Measurements from ENCODE around the gene BARX1. TPM values are rescaled to one million over a fixed set of nuclear protein-coding genes. Genes with fewer than 3 reads are reported as not detected.

Gene BARX1
- polyA plus RNA-seq, 1 donor from 2014 or later, result not detected

DNA sequence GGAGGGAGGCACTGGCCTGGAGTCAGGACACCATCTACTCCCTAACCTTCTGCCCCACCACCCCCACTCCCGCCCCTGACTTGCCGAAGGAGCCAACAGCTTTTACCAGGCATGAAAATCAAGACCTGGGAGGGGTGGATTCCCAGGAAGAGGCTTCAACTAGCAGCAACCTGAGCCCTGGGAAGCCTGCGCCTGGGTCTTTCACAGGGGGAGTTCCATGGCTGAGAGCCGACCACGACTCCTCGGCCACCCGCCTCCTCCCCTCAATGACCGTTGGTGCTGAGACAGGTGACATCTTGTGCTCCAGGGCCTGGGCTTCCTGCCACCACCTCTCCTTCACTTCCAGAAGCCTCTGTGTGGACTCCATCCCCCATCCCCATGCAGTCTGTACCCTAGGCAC lies 37.1 kb downstream of the BARX1 start:
- no peak overlapping the region for H3K4me3 ChIP-seq (ENCODE audit: low read length)
- no peaks in the 10 kb centered on the region for H3F3A ChIP-seq (ENCODE audit: insufficient read depth, low read length, poor library complexity, severe bottlenecking)
- no peak for TF ChIP-seq MXI1 (conservative IDR thresholded peaks at IDR 0.05; ENCODE audit: poor library complexity, severe bottlenecking)
- TF ChIP-seq, protein P1, sequence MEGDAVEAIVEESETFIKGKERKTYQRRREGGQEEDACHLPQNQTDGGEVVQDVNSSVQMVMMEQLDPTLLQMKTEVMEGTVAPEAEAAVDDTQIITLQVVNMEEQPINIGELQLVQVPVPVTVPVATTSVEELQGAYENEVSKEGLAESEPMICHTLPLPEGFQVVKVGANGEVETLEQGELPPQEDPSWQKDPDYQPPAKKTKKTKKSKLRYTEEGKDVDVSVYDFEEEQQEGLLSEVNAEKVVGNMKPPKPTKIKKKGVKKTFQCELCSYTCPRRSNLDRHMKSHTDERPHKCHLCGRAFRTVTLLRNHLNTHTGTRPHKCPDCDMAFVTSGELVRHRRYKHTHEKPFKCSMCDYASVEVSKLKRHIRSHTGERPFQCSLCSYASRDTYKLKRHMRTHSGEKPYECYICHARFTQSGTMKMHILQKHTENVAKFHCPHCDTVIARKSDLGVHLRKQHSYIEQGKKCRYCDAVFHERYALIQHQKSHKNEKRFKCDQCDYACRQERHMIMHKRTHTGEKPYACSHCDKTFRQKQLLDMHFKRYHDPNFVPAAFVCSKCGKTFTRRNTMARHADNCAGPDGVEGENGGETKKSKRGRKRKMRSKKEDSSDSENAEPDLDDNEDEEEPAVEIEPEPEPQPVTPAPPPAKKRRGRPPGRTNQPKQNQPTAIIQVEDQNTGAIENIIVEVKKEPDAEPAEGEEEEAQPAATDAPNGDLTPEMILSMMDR (IDR thresholded peaks at IDR 0.05; ENCODE audit: poor library complexity, severe bottlenecking), result no peak
- TF ChIP-seq EP300 (conservative IDR thresholded peaks at IDR 0.05; ENCODE audit: poor library complexity, severe bottlenecking), result no peak
- no peak for TF ChIP-seq SMC3 (conservative IDR thresholded peaks at IDR 0.05; ENCODE audit: poor library complexity)
- TF ChIP-seq TAF1 (IDR thresholded peaks at IDR 0.05; ENCODE audit: low read depth), result no peak
- no peak for TF ChIP-seq EZH2 (IDR thresholded peaks at IDR 0.05; ENCODE audit: borderline replicate concordance, insufficient read depth, low read length, poor library complexity, severe bottlenecking)
- TF ChIP-seq, protein P2, sequence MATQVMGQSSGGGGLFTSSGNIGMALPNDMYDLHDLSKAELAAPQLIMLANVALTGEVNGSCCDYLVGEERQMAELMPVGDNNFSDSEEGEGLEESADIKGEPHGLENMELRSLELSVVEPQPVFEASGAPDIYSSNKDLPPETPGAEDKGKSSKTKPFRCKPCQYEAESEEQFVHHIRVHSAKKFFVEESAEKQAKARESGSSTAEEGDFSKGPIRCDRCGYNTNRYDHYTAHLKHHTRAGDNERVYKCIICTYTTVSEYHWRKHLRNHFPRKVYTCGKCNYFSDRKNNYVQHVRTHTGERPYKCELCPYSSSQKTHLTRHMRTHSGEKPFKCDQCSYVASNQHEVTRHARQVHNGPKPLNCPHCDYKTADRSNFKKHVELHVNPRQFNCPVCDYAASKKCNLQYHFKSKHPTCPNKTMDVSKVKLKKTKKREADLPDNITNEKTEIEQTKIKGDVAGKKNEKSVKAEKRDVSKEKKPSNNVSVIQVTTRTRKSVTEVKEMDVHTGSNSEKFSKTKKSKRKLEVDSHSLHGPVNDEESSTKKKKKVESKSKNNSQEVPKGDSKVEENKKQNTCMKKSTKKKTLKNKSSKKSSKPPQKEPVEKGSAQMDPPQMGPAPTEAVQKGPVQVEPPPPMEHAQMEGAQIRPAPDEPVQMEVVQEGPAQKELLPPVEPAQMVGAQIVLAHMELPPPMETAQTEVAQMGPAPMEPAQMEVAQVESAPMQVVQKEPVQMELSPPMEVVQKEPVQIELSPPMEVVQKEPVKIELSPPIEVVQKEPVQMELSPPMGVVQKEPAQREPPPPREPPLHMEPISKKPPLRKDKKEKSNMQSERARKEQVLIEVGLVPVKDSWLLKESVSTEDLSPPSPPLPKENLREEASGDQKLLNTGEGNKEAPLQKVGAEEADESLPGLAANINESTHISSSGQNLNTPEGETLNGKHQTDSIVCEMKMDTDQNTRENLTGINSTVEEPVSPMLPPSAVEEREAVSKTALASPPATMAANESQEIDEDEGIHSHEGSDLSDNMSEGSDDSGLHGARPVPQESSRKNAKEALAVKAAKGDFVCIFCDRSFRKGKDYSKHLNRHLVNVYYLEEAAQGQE (IDR thresholded peaks at IDR 0.05; ENCODE audit: borderline replicate concordance), result no peak
- no peak for TF ChIP-seq RAD21 (conservative IDR thresholded peaks at IDR 0.05)
- no peak for TF ChIP-seq POLR2AphosphoS5 (IDR thresholded peaks at IDR 0.05)

DNA sequence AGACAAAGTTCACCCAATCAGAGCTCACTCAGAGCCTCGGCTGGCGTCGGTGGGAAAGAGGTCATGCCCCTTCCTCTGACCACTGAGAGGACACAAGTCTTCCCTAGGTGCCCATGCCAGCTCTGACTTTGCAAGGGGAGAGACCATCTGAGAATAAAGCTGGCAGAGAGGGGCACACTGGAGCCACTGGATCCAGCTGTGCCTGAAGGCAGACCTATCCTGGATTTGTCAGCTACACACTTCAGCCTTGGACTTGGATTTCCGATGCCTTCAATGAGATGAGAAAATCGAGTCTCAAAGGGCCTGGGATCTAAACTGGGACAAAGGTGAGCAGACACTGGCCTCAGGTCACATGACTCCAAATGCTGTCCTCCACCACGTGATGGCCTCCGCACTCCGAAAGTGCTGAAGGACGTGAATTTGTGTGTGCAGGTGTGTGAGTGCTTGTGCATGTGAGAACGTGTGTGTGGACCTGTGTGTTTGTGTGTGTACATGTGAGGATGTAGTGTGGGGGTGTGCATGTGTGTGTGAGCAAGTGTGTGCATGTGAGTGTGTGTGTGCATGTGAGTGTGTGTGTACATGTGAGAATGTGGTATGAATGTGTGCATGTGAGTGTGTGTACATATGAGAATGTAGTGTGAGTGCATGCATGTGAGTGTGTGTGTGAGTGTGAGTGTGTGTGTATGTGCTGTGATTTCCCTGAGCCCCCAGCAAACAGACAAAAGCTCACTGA lies 37.9 kb downstream of the BARX1 start:
- Histone ChIP-seq H3K36me3 (ENCODE audit: insufficient read depth, low read length) (no peaks in the 10 kb centered on the region), H3K4me3 (ENCODE audit: low read length) (no peak overlapping the region), H3K4me2 (ENCODE audit: low read length) (no peak overlapping the region), H3K27me3 (ENCODE audit: insufficient read depth, low read depth, low read length) (no peaks in the 10 kb centered on the region), H3K9ac (ENCODE audit: low read length) (no peak overlapping the region), H3K27ac (ENCODE audit: low read length) (no peak overlapping the region), H3K9me3 (ENCODE audit: low read length) (no peaks in the 10 kb centered on the region), H3K79me2 (replicated peaks; ENCODE audit: insufficient read depth, low read length) (no peaks in the 10 kb centered on the region), H4K20me1 (ENCODE audit: insufficient read depth) (no peaks in the 10 kb centered on the region), H3K9me2 (ENCODE audit: insufficient read depth, low read length) (no peaks in the 10 kb centered on the region), H3F3A (ENCODE audit: insufficient read depth, low read length, poor library complexity, severe bottlenecking) (no peaks in the 10 kb centered on the region), H2AFZ (ENCODE audit: low read depth, low read length) (no peak overlapping the region)
- TF ChIP-seq EP300 (conservative IDR thresholded peaks at IDR 0.05; ENCODE audit: poor library complexity, severe bottlenecking) (no peak), SMC3 (conservative IDR thresholded peaks at IDR 0.05; ENCODE audit: poor library complexity) (no peak), MXI1 (conservative IDR thresholded peaks at IDR 0.05; ENCODE audit: poor library complexity, severe bottlenecking) (no peak), EZH2 (IDR thresholded peaks at IDR 0.05; ENCODE audit: borderline replicate concordance, insufficient read depth, low read length, poor library complexity, severe bottlenecking) (no peak), TAF1 (IDR thresholded peaks at IDR 0.05; ENCODE audit: low read depth) (no peak), RAD21 (conservative IDR thresholded peaks at IDR 0.05) (no peak), POLR2AphosphoS5 (IDR thresholded peaks at IDR 0.05) (no peak)
- TF ChIP-seq, protein P1 (IDR thresholded peaks at IDR 0.05; ENCODE audit: poor library complexity, severe bottlenecking), result no peak
- TF ChIP-seq, protein P2 (IDR thresholded peaks at IDR 0.05; ENCODE audit: borderline replicate concordance), result no peak

More for the DNA sequence above, 37.1 kb downstream of the BARX1 start:
- no peak overlapping the region for H3K9ac ChIP-seq (ENCODE audit: low read length)
- no peaks in the 10 kb centered on the region for H3K9me3 ChIP-seq (ENCODE audit: low read length)
- no peak overlapping the region for H3K4me2 ChIP-seq (ENCODE audit: low read length)
- H4K20me1 ChIP-seq (ENCODE audit: insufficient read depth), result no peaks in the 10 kb centered on the region
- H3K36me3 ChIP-seq (ENCODE audit: insufficient read depth, low read length), result no peaks in the 10 kb centered on the region
- H3K79me2 ChIP-seq (replicated peaks; ENCODE audit: insufficient read depth, low read length), result no peaks in the 10 kb centered on the region
- no peak overlapping the region for H3K27ac ChIP-seq (ENCODE audit: low read length)
- no peaks in the 10 kb centered on the region for H3K27me3 ChIP-seq (ENCODE audit: insufficient read depth, low read depth, low read length)
- H2AFZ ChIP-seq (ENCODE audit: low read depth, low read length), result no peak overlapping the region
- no peaks in the 10 kb centered on the region for H3K9me2 ChIP-seq (ENCODE audit: insufficient read depth, low read length)

Data from neural cell (in vitro differentiated cells).